Activated CD4-positive, alpha-beta T cell treated with anti-CD3 and anti-CD28 coated beads, Interleukin-2, amount 50 U/mL, for 1 hour (primary cell): ENCODE data around the gene NPHP4.

Source experiments
- DNase-seq: peaks from one replicate; pipeline ENCODE4 v3.0.0-alpha.2; 2020

The NPHP4 gene

DNA sequence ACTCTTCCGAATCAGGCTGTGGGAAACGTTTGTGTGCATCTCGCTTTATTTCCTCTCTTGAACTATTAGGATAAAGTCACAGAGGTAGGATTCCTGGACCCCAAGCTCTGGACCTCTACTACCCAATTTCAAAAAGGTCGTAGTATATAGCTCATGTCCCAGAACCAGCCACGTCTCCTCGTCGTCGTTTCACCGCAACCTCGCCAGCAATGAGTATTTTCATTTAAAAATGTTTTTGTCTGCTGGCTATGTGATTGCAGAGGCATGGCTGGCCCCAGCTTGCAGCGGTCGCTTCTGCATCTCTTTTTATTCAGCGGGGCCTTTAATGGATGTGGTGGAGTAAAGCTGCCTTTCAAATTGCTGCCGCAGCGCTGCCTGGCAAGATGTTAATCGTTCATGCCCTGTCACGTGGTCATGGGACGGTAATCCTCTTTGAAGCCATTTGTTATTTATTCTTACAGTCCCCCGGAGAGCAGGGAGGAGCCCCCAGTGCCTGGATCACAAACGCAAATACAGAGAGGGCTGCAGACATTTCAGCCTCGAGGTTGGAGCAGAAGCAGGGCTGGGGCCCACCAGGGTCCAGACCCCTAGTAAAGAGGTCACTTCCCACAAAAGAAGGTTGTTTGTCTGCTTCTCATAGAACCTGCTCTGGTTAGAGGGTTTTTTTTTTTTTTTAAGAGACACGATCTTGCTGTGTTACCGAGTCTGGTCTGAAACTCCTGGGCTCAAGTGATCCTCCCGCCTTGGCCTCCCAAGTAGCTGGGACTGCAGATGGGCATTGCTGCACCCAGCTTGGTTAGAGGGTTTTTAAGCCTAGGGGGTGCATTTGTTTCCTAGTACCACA is 11.6 kb upstream of the NPHP4 start:
- DNase-seq, result no peak

DNA sequence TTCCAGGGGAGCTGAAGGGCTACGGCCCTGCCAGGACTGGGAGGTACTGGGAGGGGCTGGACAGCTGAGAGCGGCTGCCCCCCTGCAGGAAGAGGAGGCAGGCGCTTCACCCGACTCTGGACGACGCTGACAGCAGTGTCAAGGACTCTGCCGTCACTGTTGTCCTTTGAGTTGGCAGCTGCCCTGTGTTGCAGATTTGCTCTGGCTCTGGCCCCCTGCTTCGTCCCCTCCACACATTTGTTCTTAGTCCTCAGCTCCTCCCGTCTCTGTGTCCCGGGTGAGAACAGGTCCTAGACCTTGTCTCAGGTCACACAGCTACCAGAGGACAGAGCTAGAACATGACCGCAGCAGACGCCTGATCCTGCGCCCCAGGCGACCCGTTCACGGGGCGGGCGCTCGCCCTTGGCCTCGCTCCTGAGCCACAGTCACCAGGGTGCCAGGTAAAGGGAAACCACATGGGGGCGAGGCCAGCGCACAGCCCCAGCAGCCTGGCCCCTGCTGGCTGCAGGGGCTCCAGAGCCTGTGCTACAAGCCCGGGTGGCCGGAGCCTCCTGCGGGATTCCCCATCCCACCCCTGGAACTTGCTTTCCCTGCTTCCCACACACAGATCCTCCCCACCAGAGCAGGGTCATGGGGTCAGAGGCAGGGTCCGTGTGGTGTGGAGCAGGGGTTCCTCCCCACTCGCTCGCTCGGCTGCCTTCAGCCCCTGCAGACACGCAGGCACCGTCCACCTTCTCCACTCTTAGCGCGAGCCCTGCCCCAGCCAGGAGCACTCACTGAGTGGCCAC is 10.7 kb upstream of the NPHP4 start:
- DNase-seq, result no peak

- DNase-seq, result no peak
Observed at GRCh38 chr1:6001992-6002576, 9.9 kb upstream of the NPHP4 start.

DNA sequence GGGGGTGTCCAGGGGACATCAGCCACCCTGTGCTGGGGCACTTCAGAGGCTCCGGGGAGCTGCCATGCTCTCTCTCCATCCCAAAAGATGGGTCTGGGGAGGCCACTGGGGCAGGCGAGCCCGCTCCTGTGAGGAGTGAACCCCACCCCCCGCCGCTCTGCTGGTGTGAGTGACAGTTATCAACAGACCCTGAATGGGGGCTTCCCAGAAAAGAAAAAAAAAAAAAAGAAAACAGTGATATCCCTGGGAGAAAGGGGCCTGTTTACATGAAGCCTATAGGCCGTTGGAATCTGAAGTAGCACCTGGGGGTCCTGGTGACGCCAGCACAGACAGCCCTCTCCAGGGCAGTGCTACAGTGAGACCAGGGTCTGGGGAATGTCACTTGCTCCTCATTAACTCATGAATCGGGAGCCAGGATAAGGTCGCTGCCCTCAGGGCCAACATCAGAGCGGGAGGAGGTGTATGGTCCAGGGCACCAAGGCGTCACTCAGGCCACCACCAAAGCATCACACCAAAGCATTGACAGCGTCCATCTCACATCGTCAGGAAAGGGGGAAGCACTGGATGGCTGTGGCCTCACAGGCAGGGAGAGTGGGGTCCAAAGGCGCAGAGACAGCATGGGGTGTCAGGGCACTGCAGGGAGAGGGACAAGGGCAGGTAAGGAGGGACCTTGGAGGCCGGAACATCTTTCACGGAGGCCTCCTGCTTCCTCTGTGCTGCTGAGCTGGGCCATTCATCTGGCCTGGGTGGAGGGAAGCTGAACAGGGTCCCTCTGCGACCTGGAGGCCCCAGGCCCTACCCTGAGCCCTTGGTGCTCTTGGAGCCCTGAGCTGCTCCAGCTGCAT is 8.4 kb upstream of the NPHP4 start:
- no peak for DNase-seq

DNA sequence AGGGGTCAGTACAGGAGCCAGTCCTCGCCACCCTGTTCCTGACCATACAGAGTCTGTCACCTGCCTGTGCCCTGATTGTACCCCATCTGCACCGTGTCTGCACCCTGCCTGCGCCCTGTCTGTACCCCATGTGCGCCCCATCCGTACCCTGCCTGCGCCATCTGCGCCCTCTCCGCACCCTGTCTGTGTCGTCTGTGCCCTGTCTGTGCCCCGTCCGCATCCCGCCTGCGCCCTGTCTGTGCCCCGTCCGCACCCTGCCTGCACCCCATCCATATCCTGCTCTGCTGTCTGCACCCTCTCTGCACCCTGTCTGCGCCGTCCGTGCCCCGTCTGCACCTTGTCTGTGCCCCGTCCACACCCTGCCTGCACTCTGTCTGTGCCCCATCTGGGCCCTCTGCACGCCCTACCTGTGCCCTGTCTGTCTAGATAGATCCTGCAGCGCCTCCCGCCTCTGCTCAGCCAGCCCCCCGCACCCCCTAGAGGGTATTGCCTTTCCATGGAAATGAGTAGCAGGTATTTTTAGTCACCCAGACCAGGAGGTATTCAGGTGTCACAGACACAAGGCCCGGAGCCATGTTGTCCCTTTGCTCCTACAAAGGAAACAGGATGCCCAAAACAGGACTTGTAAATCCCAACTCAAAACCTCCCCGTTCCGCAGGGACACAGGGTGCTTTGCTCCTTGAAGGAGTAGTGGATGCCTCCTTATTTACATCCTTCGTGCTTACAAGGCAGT is 7.7 kb upstream of the NPHP4 start:
- no peak for DNase-seq

- no peak for DNase-seq
Observed at GRCh38 chr1:5998906-5999301, 6.7 kb upstream of the NPHP4 start.

GRCh38 chr1:5998051-5998905 is 6.1 kb upstream of the NPHP4 start:
- no peak for DNase-seq

GRCh38 chr1:5997316-5997715 is 5.1 kb upstream of the NPHP4 start:
- DNase-seq, result no peak

DNA sequence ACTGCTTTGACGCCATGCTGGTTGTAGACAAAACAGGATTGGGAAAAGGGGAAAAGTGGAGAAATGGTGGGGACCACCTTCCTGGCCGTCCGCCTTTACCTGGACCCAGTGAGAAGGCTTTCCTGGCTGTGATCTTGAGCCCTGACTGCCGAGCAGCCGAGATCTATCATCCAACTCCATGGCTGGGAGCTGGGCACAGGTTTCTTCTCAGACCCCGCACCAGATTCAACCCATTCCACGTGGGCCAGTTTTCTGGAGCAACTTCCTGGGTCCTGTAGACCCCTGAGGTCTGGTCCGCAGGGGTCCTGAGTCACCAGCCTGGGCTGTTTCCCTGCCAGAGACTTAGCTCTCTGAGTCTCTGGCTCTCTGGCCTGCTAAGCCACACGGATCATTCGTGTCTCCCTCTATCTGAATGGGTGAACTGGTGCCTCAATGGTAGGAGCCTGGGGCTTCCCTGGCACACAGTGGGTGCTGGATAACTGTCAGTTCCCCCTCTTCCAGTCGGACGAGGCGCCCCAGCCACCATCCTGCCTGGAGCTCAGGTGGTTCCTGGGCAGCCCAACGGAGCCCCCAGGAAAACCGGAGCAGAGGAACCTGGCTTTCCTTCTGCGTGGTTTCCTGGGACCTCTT is 4.5 kb upstream of the NPHP4 start:
- DNase-seq, result no peak

DNA sequence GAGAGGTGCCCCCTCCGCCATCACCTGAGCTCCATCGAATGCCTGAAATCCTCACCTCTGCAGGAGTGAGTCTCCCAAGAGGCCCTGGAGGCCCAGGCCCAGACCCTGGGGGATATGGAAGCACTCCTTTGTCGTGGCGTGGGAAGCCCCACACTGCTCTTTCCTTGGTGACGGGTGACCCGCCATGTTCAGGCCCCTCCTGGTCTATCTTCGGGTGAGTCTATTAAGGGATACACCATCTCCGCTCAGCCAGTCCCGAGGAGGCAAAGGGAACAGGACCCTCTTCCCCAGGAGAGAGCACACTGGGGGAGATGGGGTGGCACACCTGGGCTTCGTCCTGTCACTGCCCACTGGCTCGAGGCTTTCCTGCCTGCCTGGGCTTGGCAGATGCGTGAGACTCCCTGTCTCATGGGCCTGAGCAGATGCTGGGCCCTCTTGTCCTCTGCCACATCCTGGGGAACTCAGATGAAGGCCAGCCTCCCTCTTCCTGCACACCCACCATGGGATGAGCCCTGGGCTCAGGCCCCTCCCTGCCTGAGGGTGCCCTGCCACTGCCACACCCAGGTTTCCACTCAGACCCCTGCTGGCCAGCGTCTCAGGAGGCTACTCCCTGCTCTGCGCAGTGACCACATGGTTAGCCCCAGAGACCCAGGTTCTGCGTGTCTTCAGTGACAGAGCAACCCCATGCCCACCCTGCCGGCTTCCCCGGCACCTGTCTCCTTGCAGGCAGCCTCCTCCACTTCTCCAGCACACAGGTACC is 3.8 kb upstream of the NPHP4 start:
- DNase-seq, result no peak

- peak; percentile 62 for DNase-seq
Observed at GRCh38 chr1:5994713-5995621, 2.7 kb upstream of the NPHP4 start.

- DNase-seq, result no peak
Observed at GRCh38 chr1:5993556-5994491, 1.6 kb upstream of the NPHP4 start.

DNA sequence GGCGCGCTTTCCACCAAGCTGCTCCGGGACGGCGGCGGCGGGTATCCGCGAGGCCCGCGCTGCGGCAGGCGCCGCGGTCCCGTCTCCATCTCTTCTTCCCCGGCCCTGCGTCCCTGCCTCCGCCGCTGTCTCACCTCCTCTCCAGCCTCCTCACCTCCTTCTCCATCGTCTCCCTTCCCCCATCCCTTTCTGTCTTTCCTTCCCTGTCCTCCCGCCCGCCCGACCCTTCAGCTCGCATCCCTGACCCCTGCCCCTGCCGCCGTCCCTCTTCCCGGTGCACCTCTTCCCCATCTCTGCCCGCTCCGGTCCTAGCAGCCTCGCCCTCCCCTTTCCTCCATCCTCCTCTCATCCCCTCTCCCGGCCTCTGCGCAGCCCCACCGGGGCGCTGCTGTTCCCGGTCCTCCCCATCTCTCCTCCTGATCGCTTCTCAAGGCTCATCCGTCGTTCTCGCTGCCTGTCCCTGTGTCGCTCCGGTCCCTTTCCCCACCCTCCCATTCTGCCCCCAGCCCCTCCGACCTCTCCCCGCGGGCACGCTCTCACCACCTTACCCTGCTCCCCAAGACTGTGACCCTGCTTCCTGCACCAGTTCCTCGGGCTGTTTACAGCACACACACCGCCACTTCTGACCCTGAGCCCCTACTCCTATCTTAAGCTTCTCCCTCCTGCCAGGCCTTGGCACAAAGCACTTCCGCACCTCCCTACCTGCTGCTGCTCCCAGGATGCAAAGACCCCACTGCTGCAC is 760 bp upstream of the NPHP4 start:
- DNase-seq, result no peak

GRCh38 chr1:5991381-5992025 is 722 bp downstream of the NPHP4 start:
- DNase-seq, result no peak

- no peak for DNase-seq
Observed at GRCh38 chr1:5990913-5991312, 1.3 kb downstream of the NPHP4 start.

- DNase-seq, result no peak
Observed at GRCh38 chr1:5989731-5990271, 2.4 kb downstream of the NPHP4 start.
